ENCODE data around the gene RASSF5. TPM values are rescaled to one million over a fixed set of nuclear protein-coding genes. Genes with fewer than 3 reads are reported as not detected.

Gene RASSF5
- total RNA-seq, 1 donor from 2014 or later = 1.2 TPM

GRCh38 chr1:206635978-206636345 lies 128.6 kb downstream of the RASSF5 start:
- H3K4me1 Mint-ChIP-seq (ENCODE audit: unreplicated experiment) = peaks cover 13% of the 10 kb centered on the region
- no peak for DNase-seq (ENCODE audit: low spot score)
- no peak overlapping the region for H3K27ac Mint-ChIP-seq (ENCODE audit: unreplicated experiment)
- H3K27me3 Mint-ChIP-seq (ENCODE audit: unreplicated experiment) = peaks cover 7% of the 10 kb centered on the region
- peak overlapping the region; percentile 86 for H3K4me3 Mint-ChIP-seq (ENCODE audit: unreplicated experiment)
- no peaks in the 10 kb centered on the region for H3K9me3 Mint-ChIP-seq (ENCODE audit: unreplicated experiment)
- H3K36me3 Mint-ChIP-seq (ENCODE audit: low read depth, unreplicated experiment) = no peaks in the 10 kb centered on the region
- no peak for TF ChIP-seq CTCF (IDR thresholded peaks at IDR 0.05; ENCODE audit: unreplicated experiment)

- H3K27me3 Mint-ChIP-seq (ENCODE audit: unreplicated experiment) = peaks cover 5% of the 10 kb centered on the region
Observed at GRCh38 chr1:206636671-206637070, 129.3 kb downstream of the RASSF5 start.

GRCh38 chr1:206637605-206638004 lies 130.3 kb downstream of the RASSF5 start:
- peaks cover 13% of the 10 kb centered on the region for H3K4me1 Mint-ChIP-seq (ENCODE audit: unreplicated experiment)
- H3K27ac Mint-ChIP-seq (ENCODE audit: unreplicated experiment) = no peak overlapping the region
- TF ChIP-seq CTCF (IDR thresholded peaks at IDR 0.05; ENCODE audit: unreplicated experiment) = no peak
- H3K4me3 Mint-ChIP-seq (ENCODE audit: unreplicated experiment) = no peak overlapping the region
- no peaks in the 10 kb centered on the region for H3K9me3 Mint-ChIP-seq (ENCODE audit: unreplicated experiment)
- no peak for DNase-seq (ENCODE audit: low spot score)
- no peaks in the 10 kb centered on the region for H3K36me3 Mint-ChIP-seq (ENCODE audit: low read depth, unreplicated experiment)
- peaks cover 5% of the 10 kb centered on the region for H3K27me3 Mint-ChIP-seq (ENCODE audit: unreplicated experiment)

More at GRCh38 chr1:206636671-206637070, 129.3 kb downstream of the RASSF5 start:
- Mint-ChIP-seq H3K9me3 (ENCODE audit: unreplicated experiment) (no peaks in the 10 kb centered on the region), H3K4me3 (ENCODE audit: unreplicated experiment) (no peak overlapping the region), H3K36me3 (ENCODE audit: low read depth, unreplicated experiment) (no peaks in the 10 kb centered on the region), H3K4me1 (ENCODE audit: unreplicated experiment) (peaks cover 13% of the 10 kb centered on the region), H3K27ac (ENCODE audit: unreplicated experiment) (no peak overlapping the region)
- TF ChIP-seq CTCF (IDR thresholded peaks at IDR 0.05; ENCODE audit: unreplicated experiment) = no peak
- DNase-seq (ENCODE audit: low spot score) = no peak

Small RNA genes within 50 kb of the gene (microRNA-seq; reads per million reads assigned to microRNA genes)
- 2.2 reads per million, percentile 31 among the genes with 10 or more reads in this experiment for gene MIR6769B (ENCODE audit: unreplicated experiment)

Other genes starting within 250 kb of the RASSF5 start
- gene IKBKE, start 37.1 kb upstream of the RASSF5 start, total RNA-seq (ENCODE audit: unreplicated experiment) = 20.9 TPM
- 32.7 TPM for gene EIF2D, start 104.9 kb downstream of the RASSF5 start, total RNA-seq (ENCODE audit: unreplicated experiment)
- gene DYRK3, start 128.0 kb downstream of the RASSF5 start, total RNA-seq (ENCODE audit: unreplicated experiment) = 3.2 TPM
- gene MAPKAPK2, start 177.4 kb downstream of the RASSF5 start, total RNA-seq (ENCODE audit: unreplicated experiment) = 109 TPM